DMS153 treated with DMSO at 0.1 percent for 48 hours (cell line): ENCODE results near the gene METTL15.
"Not testable (repeated sequence)": the region's sequence is repeated elsewhere in the genome, so short reads cannot be mapped to it uniquely, and the experiment has no call there.

ENCODE experiments used
- DNase-seq: peaks from one replicate; lab custom pipeline; 2025; ENCODE audit not compliant: unreplicated experiment; lab: John Stamatoyannopoulos, UW

The METTL15 gene

DNA sequence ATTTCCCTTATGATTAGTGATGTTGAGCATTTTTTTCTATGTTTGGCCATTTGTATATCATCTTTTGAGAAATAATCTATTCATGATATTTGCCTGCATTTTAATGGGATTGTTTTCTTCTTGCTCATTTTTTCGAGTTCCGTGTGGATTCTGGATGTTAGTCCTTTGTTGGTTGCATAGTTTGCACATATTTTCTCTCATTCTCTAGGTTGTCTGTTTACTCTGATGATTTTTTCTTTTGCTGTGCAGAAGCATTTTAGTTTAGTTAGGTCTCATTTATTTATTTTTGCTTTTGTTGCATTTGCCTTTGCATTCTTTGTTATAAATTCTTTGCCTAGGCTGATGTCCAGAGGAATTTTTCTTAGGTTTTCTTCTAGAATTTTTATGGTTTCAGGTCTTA, 87.3 kb downstream of the METTL15 start:
- no peak for DNase-seq

DNA sequence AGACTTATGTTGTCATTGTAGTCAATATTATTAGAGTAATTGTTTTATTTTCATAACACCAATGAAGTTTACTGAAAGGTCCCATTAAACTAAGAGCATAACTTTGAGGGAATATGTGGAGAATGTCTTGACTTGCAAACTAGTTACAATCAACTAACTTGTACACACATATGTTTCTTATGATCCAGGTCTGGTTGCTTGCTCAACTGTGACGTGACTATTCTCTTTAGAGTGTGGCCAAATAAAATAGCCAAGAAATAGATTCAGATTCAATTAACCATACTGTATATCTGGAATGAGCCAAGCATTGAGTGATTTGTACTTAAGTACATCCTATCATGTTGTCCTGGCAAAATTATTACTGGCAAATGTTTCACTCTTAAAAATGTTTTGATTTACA, 101.7 kb downstream of the METTL15 start:
- DNase-seq = no peak

DNA sequence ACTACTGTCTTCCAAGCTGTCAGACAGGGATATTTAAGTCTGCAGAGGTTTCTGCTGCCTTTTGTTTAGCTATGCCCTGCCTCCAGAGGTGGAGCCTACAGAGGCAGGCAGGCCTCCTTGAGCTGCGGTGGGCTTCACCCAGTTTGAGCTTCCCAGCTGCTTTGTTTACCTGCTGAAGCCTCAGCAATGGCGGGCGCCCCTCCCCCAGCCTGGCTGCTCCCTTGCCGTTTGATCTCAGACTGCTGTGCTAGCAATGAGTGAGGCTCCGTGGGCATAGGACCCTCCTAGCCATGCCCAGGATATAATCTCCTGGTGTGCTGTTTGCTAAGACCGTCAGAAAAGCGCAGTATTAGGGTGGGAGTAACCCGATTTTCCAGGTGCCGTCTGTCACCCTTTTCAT, 113.9 kb downstream of the METTL15 start:
- DNase-seq = not testable (repeated sequence)

DNA sequence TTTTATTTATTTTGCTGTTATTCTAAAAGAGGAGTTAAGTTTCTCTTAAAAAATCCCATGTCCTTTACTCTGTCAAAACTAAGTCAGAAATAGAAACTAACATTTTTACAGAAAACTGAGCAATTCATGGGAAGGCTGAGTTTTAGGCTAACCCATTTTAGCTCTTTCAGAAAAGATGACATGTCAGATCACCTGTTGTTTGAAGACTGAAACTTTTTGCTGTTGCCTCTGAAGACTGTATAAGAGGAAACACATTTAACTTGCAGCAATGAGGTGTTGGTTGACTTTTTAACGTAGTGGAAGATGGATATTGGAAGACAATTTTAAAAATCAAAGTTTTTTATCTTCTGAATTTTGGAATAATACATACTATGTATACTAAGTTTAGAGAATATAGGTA, 115.4 kb downstream of the METTL15 start:
- DNase-seq = no peak

DNA sequence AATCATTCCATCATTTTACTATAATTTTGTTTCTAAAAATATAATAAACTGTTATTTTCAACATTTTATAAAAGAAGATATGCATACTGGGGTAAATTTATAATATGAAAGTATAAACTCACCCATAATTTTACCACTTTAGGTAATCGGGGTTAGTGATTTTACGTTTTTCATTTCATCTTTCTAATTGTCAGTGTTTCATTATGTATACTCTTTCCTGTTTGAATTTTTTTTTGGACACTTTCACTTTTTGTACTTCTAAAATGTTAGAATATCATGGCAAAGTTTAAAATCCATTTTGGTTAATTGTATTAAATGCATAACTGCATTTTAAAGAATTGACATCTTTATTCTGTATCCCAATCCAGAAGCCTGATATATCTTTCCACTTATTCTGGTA, 115.8 kb downstream of the METTL15 start:
- no peak for DNase-seq

DNA sequence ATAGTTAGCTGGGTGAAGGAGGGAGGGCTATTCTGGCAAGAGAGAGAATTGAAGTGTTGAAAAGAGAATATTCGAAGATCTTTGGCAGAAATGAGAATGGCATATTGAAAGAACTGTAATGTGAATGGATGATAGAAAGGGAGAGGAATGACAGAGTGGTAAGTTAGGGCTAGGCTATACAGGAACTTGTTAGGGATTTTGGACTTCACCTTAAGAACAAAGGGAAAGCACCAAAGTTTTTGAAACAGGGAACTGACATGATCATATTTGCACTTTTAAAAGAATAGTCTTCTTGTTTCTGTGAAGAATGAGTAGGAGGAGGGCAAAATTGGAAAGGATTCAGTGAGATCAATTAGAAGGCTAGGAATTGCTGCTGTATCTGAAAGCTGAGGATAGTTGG, 119.3 kb downstream of the METTL15 start:
- no peak for DNase-seq

DNA sequence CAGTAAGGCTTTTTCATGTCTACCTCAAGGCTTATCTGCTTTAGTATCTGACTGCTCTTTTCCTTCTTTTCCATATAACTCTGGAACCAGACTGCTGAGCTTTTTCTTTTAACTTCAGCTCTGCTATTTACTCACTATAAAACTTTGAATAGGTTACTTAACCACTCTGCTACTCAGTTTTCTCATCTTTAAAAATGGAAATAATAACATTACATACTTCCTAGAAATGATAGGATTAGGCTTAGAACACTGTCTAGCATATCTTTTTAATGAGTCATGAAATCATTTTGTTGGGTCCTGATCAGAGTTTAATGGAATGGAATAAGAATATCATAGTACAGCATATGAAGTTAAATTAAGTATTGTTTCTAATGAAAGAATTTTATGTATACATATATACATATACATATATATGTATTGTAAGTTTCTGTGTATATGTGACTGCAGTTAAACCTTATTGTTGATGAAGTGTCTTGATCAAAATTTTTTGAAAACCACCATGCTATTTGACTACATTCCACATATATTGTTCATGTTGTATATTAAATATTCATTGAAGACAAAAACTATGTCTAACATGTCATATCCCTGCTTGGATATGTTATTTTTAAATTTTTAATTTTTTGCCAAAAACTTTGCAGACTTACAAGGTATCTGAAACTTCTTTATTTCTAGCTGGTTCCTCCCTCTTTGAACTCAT, 120.2 kb downstream of the METTL15 start:
- no peak for DNase-seq

DNA sequence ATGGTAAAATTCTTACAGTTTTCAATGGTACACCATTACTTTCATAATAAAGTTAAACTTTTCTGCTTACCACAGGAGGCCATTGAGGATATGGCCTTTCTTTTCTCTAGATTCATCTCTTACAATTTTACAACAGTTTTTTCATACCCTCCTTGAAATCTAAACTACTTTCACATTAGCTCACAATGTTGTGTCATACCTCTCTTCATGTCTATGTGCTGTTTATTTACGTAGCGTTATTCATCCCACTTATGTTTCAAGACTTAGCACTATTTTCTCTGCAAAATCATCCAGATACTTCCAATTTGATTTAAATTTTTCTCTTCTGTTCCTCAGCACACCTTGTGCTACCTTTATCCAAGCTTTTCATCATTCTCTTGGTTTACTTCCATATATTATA, 123.3 kb downstream of the METTL15 start:
- DNase-seq = no peak

DNA sequence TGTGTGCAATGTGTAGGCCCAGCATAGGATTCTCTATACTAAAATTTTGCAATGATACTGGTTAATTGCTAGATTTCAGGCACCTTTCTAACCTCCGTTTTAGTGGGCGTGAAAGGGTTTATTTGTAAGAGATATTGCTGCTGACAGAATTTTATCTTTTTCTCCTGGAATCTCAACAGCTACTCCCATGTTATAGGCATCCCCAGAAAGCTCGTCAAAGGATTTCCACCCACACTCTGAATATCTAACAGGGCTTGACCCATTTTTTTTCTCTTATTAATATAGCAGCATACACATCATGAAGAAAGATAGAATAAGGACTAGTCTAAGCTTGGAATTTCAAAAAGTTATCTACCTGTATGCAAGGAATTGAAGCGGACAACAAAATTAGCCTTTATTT, 124.5 kb downstream of the METTL15 start:
- DNase-seq = no peak

DNA sequence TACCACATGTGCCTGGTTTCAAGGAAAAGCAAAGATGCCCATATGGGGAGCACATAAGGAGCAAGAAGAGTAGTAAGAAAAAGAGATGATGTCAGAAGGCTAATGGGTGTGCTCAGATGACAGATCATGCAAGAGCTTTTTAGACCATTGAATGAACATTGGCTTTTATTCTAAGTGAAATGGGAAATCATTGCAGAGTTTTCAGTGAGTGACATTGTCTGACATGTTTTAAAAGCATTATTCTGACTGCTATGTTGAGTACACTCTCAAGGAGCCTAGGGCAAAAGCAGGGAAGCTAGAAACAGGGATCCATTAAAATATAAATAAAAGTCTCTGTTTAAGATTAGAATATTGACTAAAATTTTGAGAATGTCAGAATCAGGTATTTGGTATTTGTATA, 133.6 kb downstream of the METTL15 start:
- no peak for DNase-seq

DNA sequence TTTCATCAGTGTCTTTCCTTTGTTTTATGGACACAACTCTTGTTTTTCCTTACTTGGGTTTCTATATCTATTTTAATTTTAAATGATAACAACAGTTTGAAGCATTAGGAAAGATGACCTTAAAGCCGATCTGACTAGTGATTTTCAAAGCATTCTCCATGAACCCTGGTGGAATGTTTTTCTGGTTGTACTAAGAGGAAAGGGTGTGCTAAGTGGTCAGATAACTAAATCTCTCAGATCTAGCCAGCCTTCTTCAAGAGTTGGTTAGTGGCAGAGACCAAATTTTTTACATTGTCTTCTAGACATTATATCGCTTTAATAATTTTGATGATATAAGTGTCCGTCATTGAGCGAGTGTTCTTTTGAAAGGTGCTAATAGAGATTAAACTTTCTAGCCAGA, 134.4 kb downstream of the METTL15 start:
- DNase-seq = no peak

DNA sequence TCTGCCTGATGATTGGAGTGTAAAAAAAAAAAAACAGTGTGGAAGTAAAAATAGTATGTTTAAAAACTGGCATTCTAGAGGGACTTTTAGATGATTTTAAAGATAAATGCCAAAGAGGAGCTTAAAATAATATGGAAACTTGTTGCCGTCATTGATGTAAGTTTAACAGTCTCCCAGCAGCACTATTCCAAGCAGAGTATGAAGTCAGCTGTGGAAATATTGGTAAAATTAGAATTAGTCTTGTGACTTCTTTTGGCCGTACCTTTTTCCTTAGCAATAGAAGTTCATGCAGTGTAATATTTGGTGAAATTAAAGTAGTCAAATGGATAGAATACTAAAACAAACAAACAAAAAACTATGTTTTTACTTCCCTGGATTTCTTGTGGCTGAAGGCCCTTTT, 134.9 kb downstream of the METTL15 start:
- DNase-seq = no peak

DNA sequence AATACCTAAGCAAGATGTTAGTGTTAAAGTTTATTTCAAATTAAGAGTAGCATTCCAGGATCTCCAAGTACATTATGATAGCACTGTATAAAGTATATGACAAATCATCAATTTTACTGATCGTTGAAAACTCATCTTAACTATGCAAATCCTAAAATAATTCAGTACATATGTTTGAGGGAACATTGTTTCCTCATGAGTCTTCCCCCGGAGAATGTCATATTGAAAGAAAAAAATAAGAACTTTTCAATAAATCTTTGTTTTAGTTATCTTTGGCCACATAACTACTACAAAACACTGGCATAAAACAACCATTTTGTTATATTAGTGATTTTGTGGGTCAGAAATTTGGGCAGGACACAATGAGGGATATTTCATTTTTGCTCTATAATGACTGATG, 135.4 kb downstream of the METTL15 start:
- DNase-seq = no peak

DNA sequence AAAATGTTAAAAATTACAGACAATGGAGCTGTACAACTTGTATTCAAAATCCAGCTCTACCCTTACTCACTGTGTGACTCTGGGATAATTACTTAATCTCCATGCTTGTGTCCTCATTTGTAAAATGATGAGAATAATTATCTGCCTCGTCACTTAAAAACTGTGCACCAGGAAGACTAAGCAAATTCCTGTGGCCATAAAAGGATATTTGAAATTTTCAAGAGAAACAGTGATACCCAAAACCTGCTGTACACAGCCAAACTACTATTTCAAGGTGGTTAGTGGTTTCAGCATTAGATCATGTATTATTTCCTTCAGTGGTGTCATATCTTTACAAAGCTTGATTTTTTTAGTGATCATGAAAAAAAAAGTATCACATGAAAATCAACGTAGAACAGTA, 136.9 kb downstream of the METTL15 start:
- DNase-seq = no peak

DNA sequence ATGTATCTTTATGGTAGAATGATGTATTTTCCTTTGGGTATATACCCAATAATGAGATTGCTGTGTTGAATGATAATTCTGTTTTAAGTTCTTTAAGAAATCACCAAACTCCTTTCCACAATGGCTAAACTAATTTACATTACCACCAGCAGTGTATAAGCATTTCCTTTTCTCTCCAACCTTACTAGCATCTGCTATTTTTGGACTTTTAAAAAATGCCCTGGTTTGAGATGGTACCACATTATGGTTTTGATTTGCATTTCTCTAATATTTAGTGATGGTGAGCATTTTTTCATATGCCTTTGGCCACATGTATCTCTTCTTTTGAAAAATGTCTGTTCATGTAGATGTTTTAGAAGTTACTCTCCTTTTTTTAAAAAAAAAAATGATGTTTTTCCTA, 142.0 kb downstream of the METTL15 start:
- no peak for DNase-seq

DNA sequence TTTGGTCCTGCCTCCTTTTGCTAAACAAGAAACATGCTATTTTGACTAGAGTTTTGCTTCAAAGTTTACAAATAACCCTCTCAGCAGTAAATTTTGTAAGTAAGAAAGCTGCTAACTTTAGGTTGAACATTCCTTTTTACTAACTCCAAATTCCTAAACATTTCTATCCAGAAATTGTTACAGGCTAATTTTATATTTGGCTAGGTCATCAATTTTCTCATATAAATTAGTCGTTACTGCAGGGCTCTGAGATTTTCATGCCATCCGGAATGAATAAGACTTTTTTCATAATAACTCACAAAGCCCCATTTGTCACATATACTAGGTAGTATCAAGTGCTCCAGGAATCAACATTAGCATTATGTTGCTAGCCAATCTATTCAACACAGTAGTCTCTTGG, 143.1 kb downstream of the METTL15 start:
- DNase-seq = no peak

DNA sequence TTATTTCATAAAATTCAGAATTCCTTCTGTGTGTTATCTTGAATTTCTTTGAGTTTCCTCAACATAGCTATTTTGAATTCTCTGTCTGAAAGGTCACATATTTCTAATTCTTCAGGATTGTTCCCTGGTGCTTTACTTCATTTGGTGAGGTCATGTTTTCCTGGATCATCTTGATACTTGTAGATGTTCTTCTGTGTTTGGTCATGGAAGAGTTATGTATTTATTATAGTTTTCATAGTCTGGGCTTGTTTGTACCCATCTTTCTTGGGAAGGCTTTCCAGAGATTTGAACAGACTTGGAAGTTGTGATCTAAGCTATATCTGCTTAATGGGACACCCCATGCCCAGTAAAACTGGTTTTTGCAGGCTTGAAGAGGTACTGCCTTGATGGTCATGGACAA, 149.6 kb downstream of the METTL15 start:
- DNase-seq = no peak

DNA sequence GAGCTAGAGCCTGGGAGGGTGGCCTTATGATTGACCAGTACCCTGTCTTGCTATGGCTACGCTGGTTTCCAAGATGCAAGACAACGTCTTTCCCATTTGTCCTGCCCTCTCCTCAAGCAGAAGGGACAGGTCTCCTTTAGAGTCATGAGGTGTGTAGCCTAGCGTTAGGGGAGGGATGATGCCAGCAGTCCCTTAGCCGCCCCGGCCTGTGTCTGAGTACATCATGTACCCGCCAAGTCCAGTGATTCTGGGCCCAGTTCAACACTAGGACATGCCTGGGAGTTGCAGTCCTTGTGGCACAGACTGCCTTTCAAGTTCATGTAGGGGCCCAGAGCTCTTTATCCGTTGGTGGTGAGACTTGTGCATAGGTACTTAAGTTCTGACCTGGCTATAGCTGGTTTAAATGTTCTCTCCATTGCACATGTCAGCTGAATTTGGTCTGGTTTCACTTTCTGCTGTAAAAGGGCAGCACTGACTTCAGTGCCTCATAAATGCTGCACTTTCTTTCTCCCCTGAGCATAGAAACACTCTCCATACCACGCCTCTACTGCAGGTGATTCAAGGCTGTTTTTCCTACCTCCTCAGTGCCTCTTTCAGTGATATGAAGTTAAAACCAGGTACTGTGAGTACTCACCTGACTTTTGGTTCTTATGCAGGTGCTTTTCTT, 151.1 kb downstream of the METTL15 start:
- DNase-seq = no peak

DNA sequence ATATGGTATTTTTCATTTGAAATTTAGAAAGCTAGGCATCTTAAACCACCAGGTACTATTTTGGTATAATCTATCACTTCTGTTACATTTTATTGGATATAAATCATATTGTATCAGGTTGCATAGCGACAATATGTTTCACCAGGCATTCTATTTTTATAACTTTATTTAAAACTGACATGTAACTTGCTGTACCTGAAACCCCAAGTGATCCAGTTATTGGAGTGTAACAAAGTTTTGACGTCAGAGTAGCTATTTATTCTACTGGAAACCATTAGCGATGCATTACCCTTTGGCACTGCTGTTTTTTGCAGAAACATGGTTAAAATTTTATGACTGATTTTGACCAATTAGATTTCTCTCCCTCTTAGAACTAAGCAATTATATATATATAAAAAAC, 160.7 kb downstream of the METTL15 start:
- DNase-seq = no peak

DNA sequence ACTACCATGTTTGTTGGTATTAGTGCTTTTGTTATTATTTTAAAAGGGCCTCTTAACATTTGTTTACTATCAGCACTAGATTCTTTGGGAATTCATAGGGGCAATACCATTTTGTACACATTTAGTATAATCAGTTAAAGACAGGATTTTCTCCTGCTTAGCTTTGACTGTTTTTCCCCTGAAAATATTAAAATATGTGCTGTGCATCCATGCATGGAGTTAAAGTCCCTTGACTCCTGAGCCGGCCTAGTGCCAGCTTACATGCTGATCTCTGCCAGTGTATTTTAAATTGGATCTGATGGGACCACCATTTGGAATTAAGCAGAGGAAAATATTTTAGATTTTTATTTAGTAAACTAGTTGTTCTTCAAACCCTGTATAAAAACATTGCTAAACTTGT, 161.4 kb downstream of the METTL15 start:
- no peak for DNase-seq

DNA sequence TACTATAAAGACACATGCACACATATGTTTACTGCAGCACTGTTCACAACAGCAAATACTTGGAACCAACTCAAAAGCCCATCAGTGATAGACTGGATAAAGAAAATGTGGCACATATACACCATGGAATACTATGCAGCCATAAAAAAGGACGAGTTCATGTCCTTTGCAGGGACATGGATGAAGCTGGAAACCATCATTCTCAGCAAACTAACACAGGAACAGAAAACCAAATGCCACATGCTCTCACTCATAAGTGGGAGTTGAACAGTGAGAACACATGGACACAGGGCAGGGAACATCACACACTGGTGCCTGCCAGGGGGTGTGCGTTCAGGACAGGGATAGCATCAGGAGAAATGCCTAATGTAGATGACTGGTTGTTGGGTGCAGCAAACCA, 164.1 kb downstream of the METTL15 start:
- DNase-seq = not testable (repeated sequence)

DNA sequence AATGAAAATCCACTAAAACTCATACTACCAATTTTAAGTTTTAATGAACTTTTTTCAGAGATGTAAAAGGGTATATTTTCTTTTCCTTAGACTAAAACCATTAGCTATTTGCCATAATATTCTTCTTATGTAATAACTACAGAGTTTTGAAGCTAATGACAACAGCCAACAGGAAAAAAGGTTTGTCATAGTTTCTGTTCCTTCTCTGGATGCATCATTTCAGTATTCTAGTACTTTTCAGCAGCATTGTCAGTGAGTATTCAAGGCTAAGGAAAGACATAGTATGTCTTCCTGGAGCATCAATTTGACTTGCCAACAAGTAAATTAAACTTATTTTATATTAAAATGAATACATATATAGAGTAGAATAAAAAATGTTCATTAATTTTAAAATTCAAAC, 166.0 kb downstream of the METTL15 start:
- no peak for DNase-seq

DNA sequence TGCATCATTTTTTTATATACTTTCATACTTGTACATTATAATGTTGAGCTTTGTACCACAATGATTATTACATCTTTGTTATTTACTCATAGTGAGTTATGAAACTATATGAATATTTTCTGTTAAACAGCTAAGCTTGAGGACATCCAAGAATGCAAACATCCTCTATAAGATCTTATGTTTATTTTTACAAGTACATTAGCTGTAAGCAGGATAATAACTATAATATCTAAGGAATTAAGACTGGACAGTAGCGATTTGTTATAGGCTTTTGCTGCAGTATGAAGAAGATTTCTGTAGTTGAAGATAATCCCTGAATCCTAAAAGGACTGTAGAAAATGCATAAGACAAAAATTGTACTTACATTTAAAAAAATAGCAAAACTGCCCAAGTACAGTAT, 176.0 kb downstream of the METTL15 start:
- DNase-seq = no peak
